ENCODE results near the gene OR4D1.

DNA sequence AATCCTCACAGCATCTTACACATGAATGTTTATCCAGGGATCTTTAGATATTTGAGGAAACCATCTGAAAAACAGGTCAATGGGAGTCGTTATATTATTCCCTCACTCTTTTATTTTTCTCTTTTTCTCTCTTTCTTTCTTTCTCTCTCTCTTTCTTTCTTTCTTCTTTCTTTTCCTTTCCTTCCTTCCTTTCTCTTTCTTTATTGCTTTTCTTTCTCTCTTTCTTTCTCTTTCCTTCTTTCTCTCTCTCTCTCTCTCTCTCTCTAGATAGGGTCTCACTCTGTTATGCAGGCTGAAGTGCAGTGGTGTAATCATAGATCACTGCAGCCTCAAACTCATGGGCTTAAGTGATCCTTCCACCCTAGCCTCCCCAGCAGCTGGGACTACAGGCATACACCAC is 20.3 kb upstream of the OR4D1 start:
- no peak for TF ChIP-seq EZH2 (IDR thresholded peaks at IDR 0.05; ENCODE audit: borderline replicate concordance)
- TF ChIP-seq, protein P1, sequence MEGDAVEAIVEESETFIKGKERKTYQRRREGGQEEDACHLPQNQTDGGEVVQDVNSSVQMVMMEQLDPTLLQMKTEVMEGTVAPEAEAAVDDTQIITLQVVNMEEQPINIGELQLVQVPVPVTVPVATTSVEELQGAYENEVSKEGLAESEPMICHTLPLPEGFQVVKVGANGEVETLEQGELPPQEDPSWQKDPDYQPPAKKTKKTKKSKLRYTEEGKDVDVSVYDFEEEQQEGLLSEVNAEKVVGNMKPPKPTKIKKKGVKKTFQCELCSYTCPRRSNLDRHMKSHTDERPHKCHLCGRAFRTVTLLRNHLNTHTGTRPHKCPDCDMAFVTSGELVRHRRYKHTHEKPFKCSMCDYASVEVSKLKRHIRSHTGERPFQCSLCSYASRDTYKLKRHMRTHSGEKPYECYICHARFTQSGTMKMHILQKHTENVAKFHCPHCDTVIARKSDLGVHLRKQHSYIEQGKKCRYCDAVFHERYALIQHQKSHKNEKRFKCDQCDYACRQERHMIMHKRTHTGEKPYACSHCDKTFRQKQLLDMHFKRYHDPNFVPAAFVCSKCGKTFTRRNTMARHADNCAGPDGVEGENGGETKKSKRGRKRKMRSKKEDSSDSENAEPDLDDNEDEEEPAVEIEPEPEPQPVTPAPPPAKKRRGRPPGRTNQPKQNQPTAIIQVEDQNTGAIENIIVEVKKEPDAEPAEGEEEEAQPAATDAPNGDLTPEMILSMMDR (IDR thresholded peaks at IDR 0.05; ENCODE audit: poor library complexity) = no peak

All from hepatocyte (in vitro differentiated cells).